ENCODE data around the gene MYPOP. TPM values are rescaled to one million over a fixed set of nuclear protein-coding genes. Genes with fewer than 3 reads are reported as not detected.
A peak's percentile ranks its signal among the peaks of the same experiment; 100 is the strongest.

The MYPOP gene
- total and polyA plus RNA-seq, 2 of the 13 experiments (the other 11 are each of a cell fraction or from before 2014, with no cell fraction given): 2.3 to 2.7 TPM

DNA sequence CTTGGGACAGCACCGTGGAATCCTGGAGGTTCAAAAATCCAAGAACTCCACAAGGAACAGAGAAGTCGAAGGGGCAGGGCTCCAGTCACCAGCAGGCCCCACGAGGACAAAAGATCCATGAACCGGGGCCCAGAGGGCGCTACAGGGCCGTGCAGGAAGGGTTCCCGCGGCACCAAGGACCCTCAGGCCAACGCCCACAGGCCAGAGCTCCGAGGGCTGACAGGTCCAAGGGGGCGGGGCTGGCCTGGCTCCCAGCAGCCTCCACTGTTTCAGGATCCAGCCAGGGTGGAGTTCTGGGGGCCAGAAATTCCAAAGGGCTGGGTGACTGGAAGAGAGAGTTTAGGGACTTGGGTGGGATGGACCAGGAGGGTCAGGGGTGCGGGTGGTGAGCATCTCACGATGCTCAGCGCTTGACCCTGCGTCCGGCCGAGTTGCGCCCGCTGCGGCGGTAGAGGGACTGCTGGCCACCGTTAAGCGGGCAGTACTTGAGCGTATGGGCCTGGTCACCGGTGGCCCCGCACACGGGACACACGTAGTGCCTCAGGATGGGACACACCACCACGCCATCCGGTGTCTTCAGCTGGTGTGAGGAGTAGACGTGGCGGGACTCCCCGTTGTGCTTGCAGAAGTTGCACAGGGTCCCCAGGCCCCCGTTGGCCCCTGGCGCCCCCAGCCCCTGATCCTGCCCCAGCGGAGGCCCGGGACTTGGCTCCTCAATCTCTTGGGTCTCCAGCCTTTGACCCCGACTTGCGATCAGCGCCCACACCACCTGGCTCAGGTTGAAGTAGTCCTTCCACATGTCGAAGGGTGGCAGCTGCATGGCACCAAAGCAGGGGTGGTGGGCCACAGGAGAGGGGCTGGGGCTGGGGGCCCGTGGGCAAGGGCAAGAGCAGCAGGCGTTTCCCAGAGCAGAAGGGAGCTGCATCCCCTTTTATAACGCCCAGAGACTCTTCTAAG is 11.7 kb upstream of the MYPOP start, which contains the start of gene NANOS2:
TSS of gene NANOS2 (minus strand) at position 905 of the 957 bp plus-strand sequence. CDS start at position 820, 85 bp downstream.
- Histone ChIP-seq H3K27ac (ENCODE audit: extremely low read length, insufficient read depth, low read length) (no peak within 1 kb of the TSS), H3K4me3 (replicated peaks in 1 of 3; ENCODE audit: insufficient read depth in 1 of 3, low read depth in 2 of 3, low read length in 3 of 3) (no peak within 1 kb of the TSS), H3K4me2 (ENCODE audit: low read depth, low read length) (no peak within 1 kb of the TSS), H3K9me3 (ENCODE audit: low read length) (no peaks in the 10 kb centered on the region), H2AFZ (ENCODE audit: low read length) (no peak within 1 kb of the TSS), H3K9ac (ENCODE audit: insufficient read depth, low read depth, low read length) (no peak within 1 kb of the TSS), H3K79me2 (ENCODE audit: insufficient read depth, low read length) (no peaks in the 10 kb centered on the region), H3K36me3 (replicated peaks in 1 of 2; ENCODE audit: control insufficient read depth in 1 of 2, insufficient read depth in 2 of 2, low read length in 2 of 2) (no peaks in the 10 kb centered on the region), H3K4me1 (ENCODE audit: insufficient read depth, low read length) (peaks cover 33% of the 10 kb centered on the region), H3K27me3 (ENCODE audit: control insufficient read depth in 1 of 2, insufficient read depth in 2 of 2, low read length in 2 of 2) (peaks cover 0 to 6% of the 10 kb centered on the region in 2 experiments; a peak in 2 of 5 replicates), H4K20me1 (ENCODE audit: insufficient read depth, low read length) (no peaks in the 10 kb centered on the region)
- ChIA-PET POLR2A (interaction anchor here (1.3 kb wide), 1 partner anchor 11 kb away, joined by 3 read pairs; the partner anchor contains the start of gene MYPOP), CTCF (ENCODE audit: low intra/inter-chr PET ratio, low total read pairs) (interaction anchor here (1.0 kb wide), 1 partner anchor 103 kb away, joined by 3 read pairs; no protein-coding TSS in a partner anchor)
- in situ Hi-C loops (cut with HindIII; ENCODE audit: extremely low pct_ligation_motif_present, low pct_unique_long_range_greater_than_20kb) (loop anchor here (10.0 kb wide), 1 partner anchor 91 kb away; no protein-coding TSS in a partner anchor), intact Hi-C loops (cut with micrococcal nuclease; ENCODE audit: unreplicated experiment) (no loop called here)
- FAIRE-seq (no peak), DNase-seq (ENCODE audit: low spot score) (peak; percentile 50), ATAC-seq (peak; percentile 64)
- 46% methylated on average over 15 of the region's 44 CpGs for WGBS (ENCODE audit: low lambda C conversion rate)
- no TSS peak for BruUV-seq (replicated peaks)
- TF ChIP-seq LCORL (IDR thresholded peaks at IDR 0.05): no peak
- TF ChIP-seq LCORL (CRISPR knock-in tag; IDR thresholded peaks at IDR 0.05): no peak
- no peak for TF ChIP-seq ZNF224 (CRISPR knock-in tag; IDR thresholded peaks at IDR 0.05)
- no peak for TF ChIP-seq BRCA1 (CRISPR knock-in tag; IDR thresholded peaks at IDR 0.05)
- TF ChIP-seq, protein P1, sequence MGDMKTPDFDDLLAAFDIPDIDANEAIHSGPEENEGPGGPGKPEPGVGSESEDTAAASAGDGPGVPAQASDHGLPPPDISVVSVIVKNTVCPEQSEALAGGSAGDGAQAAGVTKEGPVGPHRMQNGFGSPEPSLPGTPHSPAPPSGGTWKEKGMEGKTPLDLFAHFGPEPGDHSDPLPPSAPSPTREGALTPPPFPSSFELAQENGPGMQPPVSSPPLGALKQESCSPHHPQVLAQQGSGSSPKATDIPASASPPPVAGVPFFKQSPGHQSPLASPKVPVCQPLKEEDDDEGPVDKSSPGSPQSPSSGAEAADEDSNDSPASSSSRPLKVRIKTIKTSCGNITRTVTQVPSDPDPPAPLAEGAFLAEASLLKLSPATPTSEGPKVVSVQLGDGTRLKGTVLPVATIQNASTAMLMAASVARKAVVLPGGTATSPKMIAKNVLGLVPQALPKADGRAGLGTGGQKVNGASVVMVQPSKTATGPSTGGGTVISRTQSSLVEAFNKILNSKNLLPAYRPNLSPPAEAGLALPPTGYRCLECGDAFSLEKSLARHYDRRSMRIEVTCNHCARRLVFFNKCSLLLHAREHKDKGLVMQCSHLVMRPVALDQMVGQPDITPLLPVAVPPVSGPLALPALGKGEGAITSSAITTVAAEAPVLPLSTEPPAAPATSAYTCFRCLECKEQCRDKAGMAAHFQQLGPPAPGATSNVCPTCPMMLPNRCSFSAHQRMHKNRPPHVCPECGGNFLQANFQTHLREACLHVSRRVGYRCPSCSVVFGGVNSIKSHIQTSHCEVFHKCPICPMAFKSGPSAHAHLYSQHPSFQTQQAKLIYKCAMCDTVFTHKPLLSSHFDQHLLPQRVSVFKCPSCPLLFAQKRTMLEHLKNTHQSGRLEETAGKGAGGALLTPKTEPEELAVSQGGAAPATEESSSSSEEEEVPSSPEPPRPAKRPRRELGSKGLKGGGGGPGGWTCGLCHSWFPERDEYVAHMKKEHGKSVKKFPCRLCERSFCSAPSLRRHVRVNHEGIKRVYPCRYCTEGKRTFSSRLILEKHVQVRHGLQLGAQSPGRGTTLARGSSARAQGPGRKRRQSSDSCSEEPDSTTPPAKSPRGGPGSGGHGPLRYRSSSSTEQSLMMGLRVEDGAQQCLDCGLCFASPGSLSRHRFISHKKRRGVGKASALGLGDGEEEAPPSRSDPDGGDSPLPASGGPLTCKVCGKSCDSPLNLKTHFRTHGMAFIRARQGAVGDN (CRISPR knock-in tag; IDR thresholded peaks at IDR 0.05): peak; percentile 46
- peak; percentile 44 for TF ChIP-seq THAP11 (CRISPR knock-in tag; IDR thresholded peaks at IDR 0.05)
- TF ChIP-seq FOXK2 (IDR thresholded peaks at IDR 0.05): no peak
- no peak for TF ChIP-seq XBP1 (CRISPR knock-in tag; IDR thresholded peaks at IDR 0.05)
- TF ChIP-seq PRMT3 (CRISPR knock-in tag; IDR thresholded peaks at IDR 0.05; ENCODE audit: borderline replicate concordance, low read depth): no peak
- no peak for TF ChIP-seq SNAI1 (CRISPR knock-in tag; IDR thresholded peaks at IDR 0.05; ENCODE audit: borderline replicate concordance)
- peak; percentile 90 for TF ChIP-seq ZNF768 (CRISPR knock-in tag; IDR thresholded peaks at IDR 0.05)
- peak; percentile 23; the same call in 1 of the 2 replicates for TF ChIP-seq SAP130 (CRISPR knock-in tag; IDR thresholded peaks at IDR 0.05; ENCODE audit: low read depth)
- TF ChIP-seq ZBTB3 (CRISPR knock-in tag; IDR thresholded peaks at IDR 0.05; ENCODE audit: borderline replicate concordance, low read depth): no peak
- no peak for TF ChIP-seq ZNF431 (CRISPR knock-in tag; IDR thresholded peaks at IDR 0.05; ENCODE audit: borderline replicate concordance, low read depth)
- no peak for TF ChIP-seq ZNF180 (CRISPR knock-in tag; IDR thresholded peaks at IDR 0.05; ENCODE audit: borderline replicate concordance, low read depth)
- no peak for TF ChIP-seq ZNF382 (CRISPR knock-in tag; IDR thresholded peaks at IDR 0.05; ENCODE audit: borderline replicate concordance)
- no peak for TF ChIP-seq ZNF207 (IDR thresholded peaks at IDR 0.05; ENCODE audit: borderline replicate concordance)
- TF ChIP-seq PHB2 (IDR thresholded peaks at IDR 0.05; ENCODE audit: partially characterized antibody): no peak
- peak; percentile 64 for TF ChIP-seq STAG1 (CRISPR knock-in tag; IDR thresholded peaks at IDR 0.05)
- no peak for TF ChIP-seq ZNF552 (CRISPR knock-in tag; IDR thresholded peaks at IDR 0.05; ENCODE audit: borderline replicate concordance)
